GM19043 (cell line): ENCODE measurements around the gene ZNF804A.
"Not testable (repeated sequence)": the region's sequence is repeated elsewhere in the genome, so short reads cannot be mapped to it uniquely, and the experiment has no call there.

Experiments used
- ATAC-seq: cut with Tn5 transposase; IDR thresholded peaks from one replicate; pipeline ENCODE4 v1.9.1; 2021; ENCODE audit warnings: low read depth; ENCODE audit not compliant: unreplicated experiment

ZNF804A gene

GRCh38 chr2:184696644-184697043 lies 98.3 kb downstream of the ZNF804A start:
- no peak for ATAC-seq

GRCh38 chr2:184698476-184698875 lies 100.1 kb downstream of the ZNF804A start:
- ATAC-seq: no peak

DNA sequence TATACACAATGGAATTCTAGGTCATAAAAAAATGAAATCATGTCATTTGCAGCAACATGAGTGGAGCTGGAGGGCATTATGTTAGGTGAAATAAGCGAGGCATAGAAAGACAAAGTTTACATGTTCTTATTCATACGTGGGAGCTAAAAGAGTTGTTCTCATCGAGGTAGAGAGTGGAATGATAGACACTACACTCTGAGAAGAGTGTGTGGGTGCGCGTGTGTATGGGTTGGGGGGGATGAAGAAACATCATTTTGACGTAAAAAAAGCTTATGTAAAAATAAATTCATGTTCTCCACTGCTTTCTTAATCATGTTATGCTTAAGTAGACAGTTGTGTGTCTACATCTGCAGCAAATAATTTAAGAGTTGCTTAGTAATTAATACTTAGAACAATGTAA lies 123.6 kb downstream of the ZNF804A start:
- ATAC-seq: no peak

DNA sequence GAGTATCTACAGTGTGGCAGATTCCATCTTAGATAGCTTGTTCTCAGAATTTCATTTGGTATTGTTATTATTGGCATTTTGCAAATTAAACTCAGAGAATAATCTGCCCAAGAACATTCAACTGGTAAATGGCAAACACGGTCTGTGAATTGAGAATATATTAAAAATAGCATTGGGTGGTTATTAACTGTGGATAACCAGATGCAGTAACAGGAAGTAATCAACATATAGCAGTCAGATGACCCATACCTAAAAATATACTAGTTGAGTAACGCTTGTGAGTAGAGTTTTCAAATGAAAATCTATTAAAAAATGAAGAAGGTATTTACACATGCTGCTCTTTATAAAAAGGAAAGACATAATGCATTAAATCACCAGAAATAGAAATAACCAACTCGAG lies 129.5 kb downstream of the ZNF804A start:
- ATAC-seq: no peak

DNA sequence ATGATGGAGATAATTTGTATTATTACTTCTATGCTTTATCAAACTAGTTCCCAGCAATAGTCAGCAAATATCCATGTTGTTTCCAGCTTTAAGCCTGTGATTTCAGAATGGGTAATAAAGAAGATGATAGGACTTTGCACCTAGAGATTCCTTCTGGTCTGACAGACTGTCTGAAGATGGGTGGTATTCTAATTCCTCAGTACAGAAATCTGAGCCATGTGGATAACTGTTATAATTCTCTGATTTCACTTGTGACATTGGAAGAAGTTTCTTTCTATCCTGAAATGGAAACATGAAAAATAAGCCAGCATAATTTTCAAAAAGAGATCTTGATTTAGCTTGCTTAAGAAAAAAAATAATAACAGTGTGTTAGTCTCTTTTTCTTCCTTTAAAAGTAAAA lies 130.1 kb downstream of the ZNF804A start:
- ATAC-seq: no peak

- no peak for ATAC-seq
Measured at GRCh38 chr2:184729581-184729980, 131.3 kb downstream of the ZNF804A start.

DNA sequence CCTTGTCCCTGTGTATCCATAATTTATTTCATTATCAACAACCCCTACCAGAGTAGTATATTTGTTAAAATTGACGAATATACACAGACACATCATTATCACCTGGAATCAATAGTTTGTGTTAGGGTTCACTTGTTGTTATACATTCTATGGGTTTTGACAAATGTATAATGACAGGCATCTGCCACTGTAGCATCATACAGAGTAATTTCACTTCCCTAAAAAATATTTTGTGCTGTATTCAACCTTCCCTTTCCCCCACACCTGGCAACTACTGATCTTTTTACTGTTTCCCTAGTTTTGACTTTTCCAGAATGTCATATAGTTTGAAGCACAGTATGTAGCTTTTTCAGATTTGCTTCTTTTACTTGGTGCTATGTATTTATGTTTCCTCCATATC lies 132.0 kb downstream of the ZNF804A start:
- ATAC-seq: peak; percentile 85

DNA sequence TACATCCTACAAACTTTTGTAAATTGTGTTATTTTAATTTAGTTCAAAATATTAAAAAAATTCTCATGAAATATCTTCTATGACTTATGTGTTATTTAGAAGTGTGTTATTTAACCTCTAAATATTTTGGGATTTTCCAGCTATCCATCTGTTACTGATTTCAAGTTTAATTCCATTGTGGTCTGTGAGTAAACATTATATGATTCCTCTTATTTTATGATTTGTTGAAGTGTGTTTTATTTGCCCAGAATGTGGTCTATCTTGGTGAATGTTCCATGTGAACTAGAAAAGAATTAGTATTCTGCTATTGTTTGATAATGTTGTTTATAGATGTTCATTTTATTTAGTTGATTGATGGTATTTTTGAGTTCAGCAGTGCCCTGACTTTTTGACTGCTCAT lies 136.0 kb downstream of the ZNF804A start:
- no peak for ATAC-seq

DNA sequence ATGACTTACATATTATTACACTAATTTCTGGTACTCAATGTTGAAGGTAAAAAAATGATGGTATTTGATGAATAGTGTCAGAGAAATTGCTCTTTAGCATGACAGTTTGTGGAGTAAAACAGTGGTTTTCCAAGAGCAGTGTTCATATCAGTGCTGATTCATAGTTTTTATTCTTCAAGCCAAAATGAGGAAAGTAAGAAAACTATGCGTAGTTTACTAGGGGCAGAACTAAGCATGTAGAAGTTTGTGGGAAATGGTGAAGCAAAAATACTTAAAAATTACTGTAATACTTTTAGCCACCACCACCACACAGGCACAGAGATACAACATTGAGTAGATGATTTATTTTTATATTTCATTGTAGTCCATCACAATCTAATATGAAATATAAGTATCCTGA lies 137.3 kb downstream of the ZNF804A start:
- ATAC-seq: no peak

DNA sequence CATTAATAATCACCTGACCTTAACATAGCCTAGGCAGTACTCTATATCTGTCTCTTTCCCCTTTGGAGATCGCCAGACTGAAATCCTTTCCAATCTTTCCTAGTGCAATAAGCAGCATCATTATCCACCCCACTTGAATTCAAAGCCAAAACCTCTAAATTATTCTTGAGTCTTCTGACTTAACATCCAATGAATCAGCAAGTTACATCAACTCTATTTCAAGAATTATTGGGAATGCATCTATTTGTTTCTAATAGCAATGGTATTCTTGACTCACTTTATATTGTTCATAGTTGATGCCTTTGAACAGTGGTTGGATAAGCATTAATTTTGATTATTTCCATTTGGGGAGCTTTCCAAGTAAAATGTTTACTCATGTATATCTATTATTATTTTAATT lies 144.8 kb downstream of the ZNF804A start:
- ATAC-seq: no peak

DNA sequence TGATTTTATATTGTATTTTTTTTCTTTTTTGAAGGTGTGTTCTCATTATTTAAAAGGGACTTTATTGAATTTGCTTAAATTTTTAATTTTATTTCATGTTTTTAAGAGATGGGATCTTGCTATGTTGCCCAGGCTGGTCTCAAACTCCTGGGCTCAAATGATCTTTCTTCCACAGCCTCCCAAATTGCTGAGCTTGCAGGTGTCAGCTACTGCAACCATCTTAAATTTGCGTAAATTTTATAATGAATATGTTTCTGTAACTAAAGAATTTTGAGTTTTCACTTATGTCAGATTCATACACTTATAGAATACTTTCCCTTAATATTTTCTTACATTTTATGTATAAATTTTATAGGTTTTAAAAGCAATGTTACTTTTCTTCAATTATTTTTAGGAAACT lies 157.8 kb downstream of the ZNF804A start:
- ATAC-seq: no peak

GRCh38 chr2:184756885-184757284 lies 158.6 kb downstream of the ZNF804A start:
- ATAC-seq: no peak

- not testable (repeated sequence) for ATAC-seq
Measured at GRCh38 chr2:184759557-184760255, 161.4 kb downstream of the ZNF804A start.

- no peak for ATAC-seq
Measured at GRCh38 chr2:184760931-184761330, 162.6 kb downstream of the ZNF804A start.

GRCh38 chr2:184765112-184765895 lies 167.0 kb downstream of the ZNF804A start:
- ATAC-seq: no peak

- no peak for ATAC-seq
Measured at GRCh38 chr2:184767059-184767458, 168.7 kb downstream of the ZNF804A start.

GRCh38 chr2:184769023-184769422 lies 170.7 kb downstream of the ZNF804A start:
- no peak for ATAC-seq

- no peak for ATAC-seq
Measured at GRCh38 chr2:184769686-184770085, 171.4 kb downstream of the ZNF804A start.

DNA sequence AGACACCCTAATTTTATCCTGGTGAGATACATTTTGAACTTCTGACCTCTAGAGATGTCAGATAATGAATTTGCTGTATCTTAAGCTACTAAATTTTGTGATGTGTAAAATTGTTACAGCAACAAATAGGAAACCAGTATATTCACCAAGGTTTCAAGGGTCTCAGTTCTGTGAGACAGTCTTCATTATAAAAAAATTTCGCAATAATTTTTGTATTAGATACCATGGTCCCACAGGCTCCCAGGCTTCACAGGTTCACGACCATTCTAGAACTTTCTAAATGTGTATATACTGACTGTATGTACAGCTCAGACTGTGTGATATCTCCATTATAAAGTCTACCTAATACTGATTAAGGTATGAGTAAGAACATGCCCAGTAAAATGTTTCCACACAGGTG lies 181.4 kb downstream of the ZNF804A start:
- no peak for ATAC-seq

DNA sequence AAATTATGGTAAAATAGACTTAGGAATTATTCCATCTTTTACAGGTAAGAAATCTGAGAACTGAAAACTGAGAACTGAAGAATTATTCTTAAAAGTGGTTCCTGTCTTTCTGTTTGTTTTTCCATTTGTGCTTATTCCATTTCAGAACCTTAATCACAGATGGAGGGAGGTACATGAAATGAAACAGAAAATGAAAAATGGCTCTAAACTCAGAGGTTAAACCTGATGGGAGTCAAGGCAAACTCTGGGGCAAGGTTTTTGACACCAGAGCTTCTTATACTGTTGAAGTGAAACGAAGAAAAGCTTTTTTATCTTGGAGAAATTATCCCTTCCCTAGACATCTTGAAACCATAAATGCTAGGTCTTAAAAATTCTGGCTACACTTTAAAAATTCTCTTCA lies 182.1 kb downstream of the ZNF804A start:
- ATAC-seq: no peak

GRCh38 chr2:184780944-184781343 lies 182.6 kb downstream of the ZNF804A start:
- ATAC-seq: no peak

DNA sequence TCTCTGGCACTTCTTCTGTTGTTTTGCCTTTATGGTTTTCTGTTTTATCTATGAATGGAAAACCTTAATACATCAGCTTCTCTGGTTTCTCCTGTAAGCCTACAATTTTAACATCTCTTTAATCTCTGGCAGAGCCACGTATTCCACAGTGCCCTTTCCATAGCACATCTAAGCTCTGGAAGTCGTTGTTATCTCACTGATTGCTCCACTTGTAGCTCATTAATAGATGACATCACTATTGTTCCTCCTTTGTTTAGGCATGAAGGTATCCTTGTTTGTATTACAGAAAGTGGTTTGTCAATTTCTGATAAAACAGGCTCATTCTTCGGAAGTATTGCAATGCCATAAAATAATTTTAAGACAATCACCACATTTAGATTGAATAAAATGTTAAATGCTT lies 185.2 kb downstream of the ZNF804A start:
- ATAC-seq: no peak
